ENCODE data around the gene PNPLA2.

Gene PNPLA2

GRCh38 chr11:773830-774229 lies 44.9 kb upstream of the PNPLA2 start:
- Histone ChIP-seq H3K9ac (ENCODE audit: insufficient read length) (no peak overlapping the region), H3K4me3 (no peak overlapping the region), H3K27ac (no peak overlapping the region), H3K9me3 (ENCODE audit: low read depth, low read length) (no peaks in the 10 kb centered on the region), H3K36me3 (ENCODE audit: insufficient read depth, low read length) (peaks cover 40% of the 10 kb centered on the region; the same call in 1 of the 2 replicates)
- no peak for DNase-seq (ENCODE audit: low read depth, low spot score)
- TF ChIP-seq POLR2AphosphoS5 (IDR thresholded peaks at IDR 0.05; ENCODE audit: borderline replicate concordance, low read depth, low read length) (no peak), EZH2 (IDR thresholded peaks at IDR 0.05) (no peak), FOXP2 (optimal IDR thresholded peaks at IDR 0.05; ENCODE audit: control extremely low read depth, extremely low read length, insufficient read depth) (no peak)

- TF ChIP-seq FOXP2 (optimal IDR thresholded peaks at IDR 0.05; ENCODE audit: control extremely low read depth, extremely low read length, insufficient read depth) = no peak
- no peak for TF ChIP-seq EZH2 (IDR thresholded peaks at IDR 0.05)
- no peak for TF ChIP-seq POLR2AphosphoS5 (IDR thresholded peaks at IDR 0.05; ENCODE audit: borderline replicate concordance, low read depth, low read length)
- H3K9me3 ChIP-seq (ENCODE audit: low read depth, low read length) = no peaks in the 10 kb centered on the region
- no peak overlapping the region for H3K4me3 ChIP-seq
- H3K27ac ChIP-seq = no peak overlapping the region
- H3K9ac ChIP-seq (ENCODE audit: insufficient read length) = no peak overlapping the region
- no peak for DNase-seq (ENCODE audit: low read depth, low spot score)
- peaks cover 37% of the 10 kb centered on the region; the same call in 1 of the 2 replicates for H3K36me3 ChIP-seq (ENCODE audit: insufficient read depth, low read length)
These were observed 43.7 kb upstream of the PNPLA2 start for GRCh38 chr11:774873-775592.

GRCh38 chr11:776263-776560 lies 42.5 kb upstream of the PNPLA2 start:
- H3K36me3 ChIP-seq (ENCODE audit: insufficient read depth, low read length) = peaks cover 26% of the 10 kb centered on the region; the same call in 1 of the 2 replicates
- no peak for DNase-seq (ENCODE audit: low read depth, low spot score)
- peak overlapping the region; percentile 94 for H3K4me3 ChIP-seq
- TF ChIP-seq POLR2AphosphoS5 (IDR thresholded peaks at IDR 0.05; ENCODE audit: borderline replicate concordance, low read depth, low read length) (no peak), FOXP2 (optimal IDR thresholded peaks at IDR 0.05; ENCODE audit: control extremely low read depth, extremely low read length, insufficient read depth) (no peak), EZH2 (IDR thresholded peaks at IDR 0.05) (no peak)
- peak overlapping the region; percentile 91 for H3K9ac ChIP-seq (ENCODE audit: insufficient read length)
- H3K27ac ChIP-seq = no peak overlapping the region
- no peaks in the 10 kb centered on the region for H3K9me3 ChIP-seq (ENCODE audit: low read depth, low read length)

DNA sequence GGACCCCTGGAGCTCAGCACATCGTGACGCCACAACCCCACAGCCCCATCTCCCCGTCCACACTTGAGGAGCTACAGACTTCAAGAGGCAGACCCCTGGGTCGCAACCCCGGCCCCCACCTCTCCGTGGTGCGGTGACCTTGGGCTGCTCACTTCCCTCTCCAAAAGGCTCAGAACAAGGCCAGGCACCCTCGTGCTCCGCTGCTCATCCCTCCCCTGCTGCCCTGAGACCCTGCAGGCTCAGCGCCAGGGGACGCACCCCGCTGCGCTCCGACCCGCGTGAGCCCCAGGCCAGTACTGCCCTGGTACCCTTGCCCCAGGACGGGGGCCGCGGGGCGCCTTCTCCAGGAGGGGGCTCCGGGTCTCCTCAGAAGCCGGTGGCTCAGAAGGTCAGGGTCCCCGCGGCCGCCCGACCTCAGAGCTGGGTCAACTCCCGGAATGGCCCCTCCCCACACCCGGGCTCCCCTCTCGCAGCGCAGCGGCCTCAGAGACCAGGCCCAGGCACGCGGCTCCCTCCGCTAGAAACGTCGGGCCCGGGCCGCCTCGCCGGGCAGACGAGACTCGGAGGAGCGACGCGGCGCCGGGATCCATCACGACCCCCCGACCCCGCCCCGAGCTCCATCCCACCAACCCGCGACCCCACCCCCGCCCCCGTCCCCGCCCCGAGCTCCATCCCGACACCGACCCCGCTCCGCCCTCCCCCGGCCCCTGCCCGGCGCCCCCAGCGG lies 42.0 kb upstream of the PNPLA2 start:
- no peaks in the 10 kb centered on the region for H3K9me3 ChIP-seq (ENCODE audit: low read depth, low read length)
- peak overlapping the region; percentile 93 for H3K9ac ChIP-seq (ENCODE audit: insufficient read length)
- H3K4me3 ChIP-seq = peak overlapping the region; percentile 94
- H3K36me3 ChIP-seq (ENCODE audit: insufficient read depth, low read length) = peaks cover 20% of the 10 kb centered on the region; the same call in 1 of the 2 replicates
- no peak for TF ChIP-seq EZH2 (IDR thresholded peaks at IDR 0.05)
- no peak for TF ChIP-seq FOXP2 (optimal IDR thresholded peaks at IDR 0.05; ENCODE audit: control extremely low read depth, extremely low read length, insufficient read depth)
- peak; percentile 46; the same call in 1 of the 2 replicates for TF ChIP-seq POLR2AphosphoS5 (IDR thresholded peaks at IDR 0.05; ENCODE audit: borderline replicate concordance, low read depth, low read length)
- no peak for DNase-seq (ENCODE audit: low read depth, low spot score)
- peak overlapping the region; percentile 70; the same call in 1 of the 2 replicates for H3K27ac ChIP-seq

- no peak for DNase-seq (ENCODE audit: low read depth, low spot score)
- Histone ChIP-seq H3K36me3 (ENCODE audit: insufficient read depth, low read length) (peaks cover 18% of the 10 kb centered on the region; the same call in 1 of the 2 replicates), H3K9me3 (ENCODE audit: low read depth, low read length) (no peaks in the 10 kb centered on the region), H3K27ac (peak within 1 kb of the TSS; percentile 70; the same call in 1 of the 2 replicates), H3K4me3 (peak within 1 kb of the TSS; percentile 94), H3K9ac (ENCODE audit: insufficient read length) (peak within 1 kb of the TSS; percentile 93)
- TF ChIP-seq FOXP2 (optimal IDR thresholded peaks at IDR 0.05; ENCODE audit: control extremely low read depth, extremely low read length, insufficient read depth) (peak; percentile 11), POLR2AphosphoS5 (IDR thresholded peaks at IDR 0.05; ENCODE audit: borderline replicate concordance, low read depth, low read length) (peak; percentile 84), EZH2 (IDR thresholded peaks at IDR 0.05) (no peak)
These were observed 41.1 kb upstream of the PNPLA2 start, which contains the start of gene GATD1 for GRCh38 chr11:777288-778255. TSS of gene GATD1 (minus strand) at chr11:777487. CDS start at chr11:777462, 25 bp downstream.

DNA sequence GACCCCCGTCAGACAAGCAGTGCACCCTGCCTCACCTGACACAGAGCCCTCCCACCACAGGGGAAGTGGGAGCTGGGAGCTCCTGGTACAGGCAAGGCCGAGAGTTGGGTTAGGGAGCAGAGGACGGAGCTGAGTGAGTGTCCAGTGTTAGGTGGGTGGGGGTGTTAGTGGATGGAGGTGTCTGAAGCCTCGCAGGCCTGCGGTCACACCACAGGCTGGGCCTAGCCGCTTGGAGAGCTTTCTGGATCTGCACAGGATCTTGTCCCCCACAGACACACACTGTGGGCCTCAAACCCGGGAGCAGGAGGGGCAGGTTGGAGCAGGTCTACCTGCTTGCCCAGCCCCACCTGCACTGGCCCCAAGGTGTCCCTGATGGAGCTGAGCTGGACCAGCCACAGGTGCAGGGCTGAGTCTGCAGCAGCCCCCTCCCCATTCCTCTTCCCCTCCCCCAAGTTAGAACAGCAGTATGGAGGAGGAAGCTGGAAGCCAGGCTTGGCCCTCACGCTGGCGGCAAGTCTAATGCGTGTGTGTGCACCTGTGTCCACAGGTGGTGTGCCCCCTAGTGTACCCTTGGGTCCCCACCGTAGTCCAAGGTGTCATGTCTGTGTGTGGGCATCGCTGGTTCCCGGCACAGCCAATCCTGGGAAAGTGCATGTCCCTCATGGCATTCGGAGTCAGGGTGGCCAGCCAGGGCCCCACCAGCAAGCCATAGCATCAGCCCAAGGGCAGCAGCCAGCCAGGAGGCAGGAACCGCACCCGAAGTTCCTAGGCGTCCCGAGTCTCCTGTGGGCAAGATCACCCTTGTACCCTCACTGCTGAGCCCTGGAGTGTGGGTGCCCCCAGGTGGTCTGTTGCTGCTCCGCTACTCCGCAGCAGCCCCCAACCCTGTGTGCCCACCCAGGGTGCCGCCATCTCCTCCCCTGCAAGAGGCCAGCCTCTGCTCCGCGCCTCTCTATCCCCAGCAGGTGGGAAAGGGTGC lies 39.4 kb upstream of the PNPLA2 start:
- H3K27ac ChIP-seq = no peak overlapping the region
- H3K4me3 ChIP-seq = no peak overlapping the region
- TF ChIP-seq FOXP2 (optimal IDR thresholded peaks at IDR 0.05; ENCODE audit: control extremely low read depth, extremely low read length, insufficient read depth) (no peak), EZH2 (IDR thresholded peaks at IDR 0.05) (no peak)
- H3K36me3 ChIP-seq (ENCODE audit: insufficient read depth, low read length) = peaks cover 5% of the 10 kb centered on the region; the same call in 1 of the 2 replicates
- H3K9me3 ChIP-seq (ENCODE audit: low read depth, low read length) = no peaks in the 10 kb centered on the region
- no peak overlapping the region for H3K9ac ChIP-seq (ENCODE audit: insufficient read length)
- no peak for DNase-seq (ENCODE audit: low read depth, low spot score)

DNA sequence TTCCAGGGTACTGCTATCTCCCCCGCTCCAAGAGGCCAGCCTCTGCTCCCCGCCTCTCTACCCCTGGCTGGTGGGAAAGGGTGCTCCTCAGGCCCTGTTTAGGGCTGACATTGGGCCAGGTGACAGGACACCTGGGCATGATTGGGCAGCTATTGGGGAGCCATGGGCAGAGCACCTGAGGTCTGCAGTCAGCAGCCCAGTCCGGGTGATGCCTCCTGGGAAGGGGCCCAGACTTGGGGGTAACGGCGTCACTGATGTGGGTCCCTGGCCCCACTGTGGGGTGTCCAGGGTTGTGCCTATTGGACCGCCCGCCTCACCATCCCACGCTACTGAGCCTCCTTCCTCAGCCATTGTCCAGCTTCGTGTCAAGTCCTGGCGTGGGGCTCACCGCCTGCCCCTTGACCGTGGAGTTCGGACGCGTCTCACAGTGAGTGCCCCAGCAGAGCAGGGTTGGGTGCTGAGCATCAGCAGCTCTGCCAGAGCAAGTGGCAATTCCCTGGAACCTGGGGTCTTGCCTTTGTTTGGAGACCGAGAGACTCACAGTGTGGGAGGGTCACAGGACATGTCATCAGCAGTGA lies 38.7 kb upstream of the PNPLA2 start:
- no peak for DNase-seq (ENCODE audit: low read depth, low spot score)
- Histone ChIP-seq H3K36me3 (ENCODE audit: insufficient read depth, low read length) (peaks cover 2% of the 10 kb centered on the region; the same call in 1 of the 2 replicates), H3K4me3 (no peak overlapping the region), H3K9ac (ENCODE audit: insufficient read length) (no peak overlapping the region), H3K27ac (no peak overlapping the region), H3K9me3 (ENCODE audit: low read depth, low read length) (no peaks in the 10 kb centered on the region)
- no peak for TF ChIP-seq FOXP2 (optimal IDR thresholded peaks at IDR 0.05; ENCODE audit: control extremely low read depth, extremely low read length, insufficient read depth)
- TF ChIP-seq EZH2 (IDR thresholded peaks at IDR 0.05) = no peak
- TF ChIP-seq POLR2AphosphoS5 (IDR thresholded peaks at IDR 0.05; ENCODE audit: borderline replicate concordance, low read depth, low read length) = no peak
